OCI-LY7 (cell line): ENCODE data around the gene RASA2. TPM values are rescaled to one million over a fixed set of nuclear protein-coding genes. Genes with fewer than 3 reads are reported as not detected.

Experiments used
- BruUV-seq: library from RNA; stranded (reverse); fragments of 400-500 nt; replicated peaks from 2 replicates; lab custom pipeline; 2021; lab: Mats Ljungman, UMichigan
- CTCF ChIA-PET: fragments of 300-600 bp; sonication (Branson Sonifier 250); formaldehyde crosslinking; loops from one replicate; lab custom pipeline; 2022; ENCODE audit warnings: antibody characterized with exemption; ENCODE audit not compliant: unreplicated experiment; lab: Charles Lee
- POLR2A ChIA-PET: fragments of 300-600 bp; sonication (Branson Sonifier 250); formaldehyde crosslinking; loops from one replicate; lab custom pipeline; 2022; ENCODE audit warnings: antibody characterized with exemption; lab: Charles Lee
- DNase-seq: peaks from one replicate; pipeline ENCODE4 v3.0.0-alpha.2; 2015; ENCODE audit warnings: low spot score
- H2AFZ ChIP-seq: fragments of 200-600 bp; sonication (generic), shearing (Covaris generic); 2 replicates; pipeline ENCODE4 v1.6.1; 2014; ENCODE audit warnings: mild to moderate bottlenecking, antibody characterized with exemption, low read length, moderate library complexity
- H3K27ac ChIP-seq: fragments of 200-600 bp; sonication (generic); 2 replicates; pipeline ENCODE4 v1.5.1; 2014; ENCODE audit warnings: mixed run types, low read depth, mild to moderate bottlenecking, moderate library complexity, low read length, inconsistent platforms; ENCODE audit not compliant: poor library complexity, severe bottlenecking
- H3K36me3 ChIP-seq: fragments of 200-600 bp; sonication (generic); 2 replicates; pipeline ENCODE4 v1.6.1; 2014; ENCODE audit warnings: mild to moderate bottlenecking, antibody characterized with exemption, low read length, moderate library complexity, mixed read lengths; ENCODE audit not compliant: insufficient read depth
- H3K4me1 ChIP-seq: fragments of 200-600 bp; sonication (generic); 2 replicates; pipeline ENCODE4 v1.5.1; 2014; ENCODE audit warnings: mild to moderate bottlenecking, low read length; ENCODE audit not compliant: insufficient read depth, poor library complexity, severe bottlenecking
- H3K4me2 ChIP-seq: fragments of 200-600 bp; sonication (generic); 2 replicates; pipeline ENCODE4 v1.6.1; 2014; ENCODE audit warnings: mild to moderate bottlenecking, low read length
- H3K4me3 ChIP-seq: fragments of 200-600 bp; sonication (generic); 2 replicates; pipeline ENCODE4 v1.5.1; 2014; ENCODE audit warnings: mild to moderate bottlenecking, low read depth, low read length; ENCODE audit not compliant: poor library complexity, severe bottlenecking
- H3K79me2 ChIP-seq: fragments of 200-600 bp; sonication (generic); 2 replicates; pipeline ENCODE4 v1.6.1; 2016; ENCODE audit warnings: low read depth, mild to moderate bottlenecking, low read length, moderate library complexity, mixed read lengths; ENCODE audit not compliant: insufficient read depth
- H3K9me2 ChIP-seq: fragments of 200-600 bp; sonication (generic); 2 replicates; pipeline ENCODE4 v1.6.1; 2016; ENCODE audit warnings: mild to moderate bottlenecking, low read length, mixed read lengths; ENCODE audit not compliant: insufficient read depth
- H3K9me3 ChIP-seq: fragments of 200-600 bp; sonication (generic); 2 replicates; pipeline ENCODE4 v1.6.1; 2014; ENCODE audit warnings: mild to moderate bottlenecking, mixed run types, low read length, mixed read lengths
- H4K20me1 ChIP-seq: fragments of 200-600 bp; sonication (generic); 2 replicates; pipeline ENCODE4 v1.6.1; 2014; ENCODE audit warnings: mild to moderate bottlenecking, antibody characterized with exemption, low read length, moderate library complexity, mixed read lengths; ENCODE audit not compliant: insufficient read depth
- EZH2phosphoT487 ChIP-seq: fragments of 200-600 bp; sonication (generic); IDR thresholded peaks from 2 replicates; pipeline ENCODE4 v1.6.1; 2018; ENCODE audit warnings: low read depth, borderline replicate concordance, mild to moderate bottlenecking, mixed run types, antibody characterized with exemption, low read length, moderate library complexity, mixed read lengths
- intact Hi-C: fragments of 100-400 bp; cut with micrococcal nuclease; formaldehyde crosslinking; loops from one replicate; pipeline ENCODE4 v1.10.0; 2022; ENCODE audit not compliant: unreplicated experiment
- total RNA-seq, 2 experiments: library from RNA; depleted of rRNA in 1 of 2; stranded (reverse); fragments of >200 nt in 1 of 2; shearing (Covaris generic) in 1 of 2; gene quantifications; 2 replicates each; pipeline ENCODE4 v1.2.3, GENCODE V29; 2014 to 2022
- TF ChIP-seq, protein P1 (sequence below): fragments of 200-600 bp; sonication (generic); conservative IDR thresholded peaks from 2 replicates; pipeline ENCODE4 v1.5.1; 2014; ENCODE audit warnings: mild to moderate bottlenecking, antibody characterized with exemption, low read length, moderate library complexity, mixed read lengths

RASA2 gene
- total RNA-seq, 2 experiments from 2014 or later = 11.0 to 21.7 TPM

DNA sequence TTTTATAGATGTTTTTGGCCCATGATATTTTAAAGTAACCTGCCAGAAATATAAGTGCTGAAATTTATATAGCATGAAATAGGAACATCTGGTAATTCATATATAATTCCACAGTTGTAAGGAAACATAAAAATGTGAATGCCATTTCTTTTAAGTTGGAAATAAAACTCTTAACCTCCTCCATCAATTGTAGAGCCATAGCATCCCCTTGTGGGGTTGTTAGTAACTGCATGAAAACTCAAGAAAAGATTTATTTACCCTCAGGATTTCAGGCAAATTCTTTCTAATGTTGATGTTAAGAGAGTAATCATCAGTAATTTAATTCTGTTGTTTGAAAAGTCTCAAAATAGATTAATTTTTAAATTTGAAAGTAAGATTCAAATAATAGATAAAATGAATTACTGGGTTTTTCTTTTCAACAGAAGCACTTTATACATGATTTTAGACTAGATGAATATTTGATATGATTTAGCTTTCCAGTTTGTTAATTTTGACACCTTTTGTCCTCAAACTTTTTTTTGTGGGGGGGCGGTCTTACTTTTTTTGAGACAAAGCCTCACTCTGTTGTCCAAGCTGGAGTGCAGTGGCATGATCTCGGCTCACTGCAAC lies 74.7 kb downstream of the RASA2 start:
- peak; percentile 64 for DNase-seq
- intact Hi-C loops = loop anchor here (1.0 to 10.0 kb wide), 4 partner anchors 87 to 259 kb away; partner anchors contain the start of gene ZBTB38

GRCh38 chr3:141564241-141564640 lies 77.4 kb downstream of the RASA2 start:
- H3K4me1 ChIP-seq = no peaks in the 10 kb centered on the region
- DNase-seq = no peak
- ChIA-PET POLR2A (no interaction called here), CTCF (no interaction called here)
- no peak for TF ChIP-seq EZH2phosphoT487
- TF ChIP-seq, protein P1, sequence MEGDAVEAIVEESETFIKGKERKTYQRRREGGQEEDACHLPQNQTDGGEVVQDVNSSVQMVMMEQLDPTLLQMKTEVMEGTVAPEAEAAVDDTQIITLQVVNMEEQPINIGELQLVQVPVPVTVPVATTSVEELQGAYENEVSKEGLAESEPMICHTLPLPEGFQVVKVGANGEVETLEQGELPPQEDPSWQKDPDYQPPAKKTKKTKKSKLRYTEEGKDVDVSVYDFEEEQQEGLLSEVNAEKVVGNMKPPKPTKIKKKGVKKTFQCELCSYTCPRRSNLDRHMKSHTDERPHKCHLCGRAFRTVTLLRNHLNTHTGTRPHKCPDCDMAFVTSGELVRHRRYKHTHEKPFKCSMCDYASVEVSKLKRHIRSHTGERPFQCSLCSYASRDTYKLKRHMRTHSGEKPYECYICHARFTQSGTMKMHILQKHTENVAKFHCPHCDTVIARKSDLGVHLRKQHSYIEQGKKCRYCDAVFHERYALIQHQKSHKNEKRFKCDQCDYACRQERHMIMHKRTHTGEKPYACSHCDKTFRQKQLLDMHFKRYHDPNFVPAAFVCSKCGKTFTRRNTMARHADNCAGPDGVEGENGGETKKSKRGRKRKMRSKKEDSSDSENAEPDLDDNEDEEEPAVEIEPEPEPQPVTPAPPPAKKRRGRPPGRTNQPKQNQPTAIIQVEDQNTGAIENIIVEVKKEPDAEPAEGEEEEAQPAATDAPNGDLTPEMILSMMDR = no peak
- H2AFZ ChIP-seq = no peak overlapping the region
- H3K36me3 ChIP-seq = peaks cover 17% of the 10 kb centered on the region
- no peaks in the 10 kb centered on the region for H4K20me1 ChIP-seq
- H3K4me3 ChIP-seq = no peak overlapping the region
- H3K9me2 ChIP-seq = no peaks in the 10 kb centered on the region
- no TSS peak for BruUV-seq
- no peaks in the 10 kb centered on the region for H3K79me2 ChIP-seq
- no peak overlapping the region for H3K4me2 ChIP-seq
- intact Hi-C loops = loop anchor here (2.0 to 10.0 kb wide), 3 partner anchors 53 to 262 kb away; partner anchors contain the start of gene ZBTB38
- no peaks in the 10 kb centered on the region for H3K9me3 ChIP-seq
- H3K27ac ChIP-seq = no peak overlapping the region

More for the DNA sequence above, 74.7 kb downstream of the RASA2 start:
- H3K4me3 ChIP-seq = no peak overlapping the region
- no peak overlapping the region for H3K4me2 ChIP-seq
- no peak overlapping the region for H3K27ac ChIP-seq
- ChIA-PET POLR2A (interaction anchor here (1.2 to 1.7 kb wide), 2 partner anchors 46 to 108 kb away, joined by 7 to 8 read pairs; no protein-coding TSS in a partner anchor), CTCF (interaction anchor here (1.0 kb wide), 1 partner anchor 91 kb away, joined by 3 read pairs; no protein-coding TSS in a partner anchor)
- H3K4me1 ChIP-seq = no peaks in the 10 kb centered on the region
- H2AFZ ChIP-seq = no peak overlapping the region
- H3K9me2 ChIP-seq = no peaks in the 10 kb centered on the region
- peaks cover 25% of the 10 kb centered on the region for H3K36me3 ChIP-seq
- no peaks in the 10 kb centered on the region for H3K79me2 ChIP-seq
- TF ChIP-seq EZH2phosphoT487 = no peak
- TF ChIP-seq, protein P1 = peak; percentile 99
- H4K20me1 ChIP-seq = no peaks in the 10 kb centered on the region
- BruUV-seq = no TSS peak
- H3K9me3 ChIP-seq = no peaks in the 10 kb centered on the region

- TF ChIP-seq EZH2phosphoT487 = no peak
- TF ChIP-seq, protein P1 = no peak
Observed at GRCh38 chr3:141570068-141570467, 83.2 kb downstream of the RASA2 start.

More at GRCh38 chr3:141570068-141570467, 83.2 kb downstream of the RASA2 start:
- Histone ChIP-seq H3K36me3 (peaks cover 34% of the 10 kb centered on the region), H3K4me2 (no peak overlapping the region), H4K20me1 (no peaks in the 10 kb centered on the region), H3K27ac (no peak overlapping the region), H3K4me1 (no peaks in the 10 kb centered on the region), H3K79me2 (no peaks in the 10 kb centered on the region), H3K9me3 (no peaks in the 10 kb centered on the region), H3K4me3 (no peak overlapping the region), H3K9me2 (no peaks in the 10 kb centered on the region), H2AFZ (no peak overlapping the region)
- no peak for DNase-seq
- ChIA-PET CTCF (no interaction called here), POLR2A (interaction anchor here (0.6 to 0.8 kb wide), 5 partner anchors 12 to 455 kb away, joined by 3 read pairs; no protein-coding TSS in a partner anchor)
- intact Hi-C loops = loop anchor here (10.0 kb wide), 1 partner anchor 345 kb away; no protein-coding TSS in a partner anchor
- BruUV-seq = no TSS peak
